WTC11 (cell line): ENCODE measurements around the gene GPR161. TPM values are rescaled to one million over a fixed set of nuclear protein-coding genes. Genes with fewer than 3 reads are reported as not detected.

ENCODE experiments used
- ATAC-seq: fragments of 200-7000 bp; cut with Tn5 transposase; 2 replicates; pipeline ENCODE4 v1.10.0; 2021; ENCODE audit warnings: mild to moderate bottlenecking, moderate library complexity
- CTCF ChIA-PET: fragments of 300-600 bp; sonication (Branson Sonifier 250); formaldehyde crosslinking; loops from one replicate; lab custom pipeline; 2021; ENCODE audit warnings: antibody characterized with exemption; lab: Charles Lee
- POLR2A ChIA-PET: fragments of 350-600 bp; sonication (Branson Sonifier 250); formaldehyde crosslinking; loops from one replicate; lab custom pipeline; 2021; ENCODE audit warnings: antibody characterized with exemption; lab: Charles Lee
- DNase-seq: peaks from one replicate; pipeline ENCODE4 v3.0.0; 2021; ENCODE audit warnings: low spot score
- H3K27ac Mint-ChIP-seq: 2 replicates; pipeline ENCODE4 v1.8.0; 2021; ENCODE audit warnings: mixed read lengths
- H3K27me3 Mint-ChIP-seq: 2 replicates; pipeline ENCODE4 v1.8.0; 2021; ENCODE audit warnings: low read depth, mild to moderate bottlenecking, moderate library complexity, mixed read lengths
- H3K36me3 Mint-ChIP-seq: 2 replicates; pipeline ENCODE4 v1.8.0; 2021; ENCODE audit warnings: mixed read lengths
- H3K4me1 Mint-ChIP-seq: 2 replicates; pipeline ENCODE4 v1.8.0; 2022; ENCODE audit warnings: mixed read lengths
- H3K4me3 Mint-ChIP-seq: 2 replicates; pipeline ENCODE4 v1.8.0; 2021; ENCODE audit warnings: mild to moderate bottlenecking, moderate library complexity, mixed read lengths
- H3K9me3 Mint-ChIP-seq: 2 replicates; pipeline ENCODE4 v1.8.0; 2021; ENCODE audit warnings: mixed read lengths
- CBFB ChIP-seq: sonication (generic); formaldehyde crosslinking; IDR thresholded peaks from 2 replicates; pipeline ENCODE4 v1.8.1; 2022; ENCODE audit warnings: mild to moderate bottlenecking, low read depth, missing genetic modification reagents
- GABPB1 ChIP-seq: sonication (generic); formaldehyde crosslinking; IDR thresholded peaks from 2 replicates; pipeline ENCODE4 v1.8.1; 2023; ENCODE audit warnings: mild to moderate bottlenecking, missing genetic modification reagents
- HMGA2 ChIP-seq: fragments of 250-450 bp; sonication (Bioruptor Pico); IDR thresholded peaks from 2 replicates; pipeline ENCODE4 v1.4.0; 2021; ENCODE audit warnings: mild to moderate bottlenecking, moderate library complexity
- IRF2 ChIP-seq: sonication (generic); formaldehyde crosslinking; IDR thresholded peaks from 2 replicates; pipeline ENCODE4 v1.8.0; 2022; ENCODE audit warnings: low read depth, missing genetic modification reagents, borderline replicate concordance
- NFE2L1 ChIP-seq: sonication (generic); formaldehyde crosslinking; IDR thresholded peaks from 2 replicates; pipeline ENCODE4 v1.8.1; 2023; ENCODE audit warnings: missing genetic modification reagents
- NFYB ChIP-seq: sonication (generic); formaldehyde crosslinking; conservative IDR thresholded peaks from 2 replicates; pipeline ENCODE4 v1.8.0; 2022; ENCODE audit warnings: low read depth, missing genetic modification reagents
- OVOL2 ChIP-seq: fragments of 250-450 bp; sonication (Bioruptor Pico); IDR thresholded peaks from 2 replicates; pipeline ENCODE4 v1.9.0; 2021; ENCODE audit warnings: mild to moderate bottlenecking, borderline replicate concordance
- SMAD3 ChIP-seq: sonication (generic); formaldehyde crosslinking; IDR thresholded peaks from 2 replicates; pipeline ENCODE4 v1.8.0; 2022; ENCODE audit warnings: missing genetic modification reagents, mild to moderate bottlenecking, borderline replicate concordance
- TEAD4 ChIP-seq: sonication (generic); formaldehyde crosslinking; IDR thresholded peaks from 2 replicates; pipeline ENCODE4 v1.8.0; 2022; ENCODE audit warnings: mild to moderate bottlenecking, missing genetic modification reagents
- ZNF121 ChIP-seq: sonication (generic); formaldehyde crosslinking; IDR thresholded peaks from 2 replicates; pipeline ENCODE4 v1.8.0; 2023; ENCODE audit warnings: missing genetic modification reagents
- ZNF219 ChIP-seq: sonication (generic); formaldehyde crosslinking; IDR thresholded peaks from 2 replicates; pipeline ENCODE4 v1.8.0; 2023; ENCODE audit warnings: missing genetic modification reagents, mild to moderate bottlenecking, borderline replicate concordance
- ZNF317 ChIP-seq: sonication (generic); formaldehyde crosslinking; IDR thresholded peaks from 2 replicates; pipeline ENCODE4 v1.8.1; 2023; ENCODE audit warnings: low read depth, mild to moderate bottlenecking, moderate library complexity, missing genetic modification reagents, borderline replicate concordance
- ZNF423 ChIP-seq: fragments of 250-450 bp; sonication (Bioruptor Pico); IDR thresholded peaks from 2 replicates; pipeline ENCODE4 v2.1.2; 2022; ENCODE audit warnings: mild to moderate bottlenecking, moderate library complexity
- total RNA-seq: library from RNA; stranded (reverse); gene quantifications from 3 replicates; pipeline ENCODE4 v1.2.3, GENCODE V29; 2021
- TF ChIP-seq, protein P1 (sequence below): fragments of 200-600 bp; IDR thresholded peaks from 2 replicates; pipeline ENCODE4 v1.8.0; 2022; ENCODE audit warnings: antibody characterized with exemption
- TF ChIP-seq, protein P2 (sequence below): sonication (generic); formaldehyde crosslinking; IDR thresholded peaks from 2 replicates; pipeline ENCODE4 v1.8.1; 2023; ENCODE audit warnings: mild to moderate bottlenecking, missing genetic modification reagents, moderate library complexity
- TF ChIP-seq, protein P3 (sequence below): sonication (generic); formaldehyde crosslinking; IDR thresholded peaks from 2 replicates; pipeline ENCODE4 v1.8.0; 2023; ENCODE audit warnings: missing genetic modification reagents
- TF ChIP-seq, protein P4 (sequence below): sonication (generic); formaldehyde crosslinking; conservative IDR thresholded peaks from 2 replicates; pipeline ENCODE4 v1.8.1; 2022; ENCODE audit warnings: mild to moderate bottlenecking, missing genetic modification reagents
- TF ChIP-seq, protein P5 (sequence below): sonication (generic); formaldehyde crosslinking; conservative IDR thresholded peaks from 2 replicates; pipeline ENCODE4 v1.8.1; 2023; ENCODE audit warnings: mild to moderate bottlenecking, low read depth, missing genetic modification reagents, moderate library complexity
- TF ChIP-seq, protein P6 (sequence below): sonication (generic); formaldehyde crosslinking; IDR thresholded peaks from 2 replicates; pipeline ENCODE4 v1.8.0; 2022; ENCODE audit warnings: mild to moderate bottlenecking, missing genetic modification reagents
- TF ChIP-seq, protein P7 (sequence below): fragments of 250-450 bp; sonication (Bioruptor Pico); IDR thresholded peaks from 2 replicates; pipeline ENCODE4 v1.9.0; 2021; ENCODE audit warnings: mild to moderate bottlenecking

The GPR161 gene
- total RNA-seq, 1 experiment from 2014 or later: 11.6 TPM

DNA sequence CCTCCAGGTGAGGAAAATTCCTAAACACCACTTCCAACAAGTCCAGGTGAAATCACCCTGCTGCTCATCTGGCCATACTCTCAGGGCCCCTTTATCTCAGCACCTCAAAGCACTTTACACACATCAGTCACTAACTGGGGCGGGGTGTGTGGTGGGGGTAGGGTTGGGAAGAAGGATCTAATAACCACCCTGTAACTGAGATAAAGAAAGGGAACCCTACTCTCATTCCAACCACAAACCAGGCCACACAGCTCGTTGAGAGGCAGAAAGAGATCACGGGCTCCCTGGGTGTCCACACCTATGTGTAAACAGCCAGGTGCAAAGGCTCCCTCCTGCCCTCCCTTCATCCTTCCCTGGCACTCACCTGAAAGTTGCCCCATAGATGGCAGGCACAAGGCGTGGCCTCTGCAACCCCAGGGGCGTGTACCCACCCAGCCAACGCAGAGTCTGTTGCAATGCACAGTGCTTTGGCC lies 20.4 kb downstream of the GPR161 start:
- Mint-ChIP-seq H3K4me1 (peaks cover 6% of the 10 kb centered on the region), H3K4me3 (no peak overlapping the region)
- ChIA-PET CTCF (interaction anchor here (1.3 kb wide), 1 partner anchor 34 kb away, joined by 9 read pairs; no protein-coding TSS in a partner anchor), POLR2A (no interaction called here)
- TF ChIP-seq SMAD3 (CRISPR knock-in tag): no peak
- TF ChIP-seq, protein P1, sequence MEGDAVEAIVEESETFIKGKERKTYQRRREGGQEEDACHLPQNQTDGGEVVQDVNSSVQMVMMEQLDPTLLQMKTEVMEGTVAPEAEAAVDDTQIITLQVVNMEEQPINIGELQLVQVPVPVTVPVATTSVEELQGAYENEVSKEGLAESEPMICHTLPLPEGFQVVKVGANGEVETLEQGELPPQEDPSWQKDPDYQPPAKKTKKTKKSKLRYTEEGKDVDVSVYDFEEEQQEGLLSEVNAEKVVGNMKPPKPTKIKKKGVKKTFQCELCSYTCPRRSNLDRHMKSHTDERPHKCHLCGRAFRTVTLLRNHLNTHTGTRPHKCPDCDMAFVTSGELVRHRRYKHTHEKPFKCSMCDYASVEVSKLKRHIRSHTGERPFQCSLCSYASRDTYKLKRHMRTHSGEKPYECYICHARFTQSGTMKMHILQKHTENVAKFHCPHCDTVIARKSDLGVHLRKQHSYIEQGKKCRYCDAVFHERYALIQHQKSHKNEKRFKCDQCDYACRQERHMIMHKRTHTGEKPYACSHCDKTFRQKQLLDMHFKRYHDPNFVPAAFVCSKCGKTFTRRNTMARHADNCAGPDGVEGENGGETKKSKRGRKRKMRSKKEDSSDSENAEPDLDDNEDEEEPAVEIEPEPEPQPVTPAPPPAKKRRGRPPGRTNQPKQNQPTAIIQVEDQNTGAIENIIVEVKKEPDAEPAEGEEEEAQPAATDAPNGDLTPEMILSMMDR: no peak
- TF ChIP-seq, all 79 proteins: peak for 0
- DNase-seq (no peak), ATAC-seq (no peak)
- Mint-ChIP-seq H3K36me3 (peaks cover 24% of the 10 kb centered on the region), H3K27me3 (no peaks in the 10 kb centered on the region; the same call in 1 of the 2 replicates), H3K27ac (no peak overlapping the region), H3K9me3 (peaks cover 22% of the 10 kb centered on the region)

DNA sequence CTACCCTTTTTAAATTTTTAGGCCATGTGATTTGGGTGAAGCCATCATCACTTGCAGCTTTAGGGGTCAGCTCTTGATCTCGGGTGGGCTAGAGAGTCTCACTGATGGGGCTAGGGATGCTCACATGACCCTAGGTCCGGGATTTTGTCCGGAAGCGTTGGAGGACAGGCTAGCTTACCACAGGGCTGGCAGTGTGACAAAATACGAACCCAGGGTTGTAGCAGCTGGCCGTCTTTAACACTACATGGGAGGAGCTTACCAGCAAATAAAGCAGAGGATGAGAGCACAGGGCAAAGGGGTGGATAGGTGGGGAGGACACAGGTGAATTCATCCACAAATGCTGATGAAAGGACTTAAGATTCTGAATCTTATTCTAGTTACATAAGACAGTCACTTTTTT lies 21.9 kb downstream of the GPR161 start:
- no peak overlapping the region for H3K4me3 Mint-ChIP-seq
- H3K9me3 Mint-ChIP-seq: peaks cover 12% of the 10 kb centered on the region
- H3K27ac Mint-ChIP-seq: no peak overlapping the region; the same call in 1 of the 2 replicates
- DNase-seq (no peak), ATAC-seq (no peak)
- no peaks in the 10 kb centered on the region; the same call in 1 of the 2 replicates for H3K27me3 Mint-ChIP-seq
- ChIA-PET POLR2A (no interaction called here), CTCF (interaction anchor here (1.8 kb wide), 1 partner anchor 31 kb away, joined by 4 read pairs; no protein-coding TSS in a partner anchor)
- peaks cover 12% of the 10 kb centered on the region for H3K36me3 Mint-ChIP-seq
- TF ChIP-seq NFE2L1 (CRISPR knock-in tag) (no peak), ZNF219 (CRISPR knock-in tag) (no peak), TEAD4 (CRISPR knock-in tag) (no peak), CBFB (CRISPR knock-in tag) (no peak), GABPB1 (CRISPR knock-in tag) (no peak), ZNF121 (CRISPR knock-in tag) (no peak), IRF2 (no peak), ZNF317 (CRISPR knock-in tag) (no peak), HMGA2 (CRISPR knock-in tag) (no peak), ZNF423 (CRISPR knock-in tag) (no peak), NFYB (CRISPR knock-in tag) (no peak), OVOL2 (CRISPR knock-in tag) (no peak)
- TF ChIP-seq, protein P2, sequence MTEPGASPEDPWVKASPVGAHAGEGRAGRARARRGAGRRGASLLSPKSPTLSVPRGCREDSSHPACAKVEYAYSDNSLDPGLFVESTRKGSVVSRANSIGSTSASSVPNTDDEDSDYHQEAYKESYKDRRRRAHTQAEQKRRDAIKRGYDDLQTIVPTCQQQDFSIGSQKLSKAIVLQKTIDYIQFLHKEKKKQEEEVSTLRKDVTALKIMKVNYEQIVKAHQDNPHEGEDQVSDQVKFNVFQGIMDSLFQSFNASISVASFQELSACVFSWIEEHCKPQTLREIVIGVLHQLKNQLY (CRISPR knock-in tag): no peak
- TF ChIP-seq, protein P3, sequence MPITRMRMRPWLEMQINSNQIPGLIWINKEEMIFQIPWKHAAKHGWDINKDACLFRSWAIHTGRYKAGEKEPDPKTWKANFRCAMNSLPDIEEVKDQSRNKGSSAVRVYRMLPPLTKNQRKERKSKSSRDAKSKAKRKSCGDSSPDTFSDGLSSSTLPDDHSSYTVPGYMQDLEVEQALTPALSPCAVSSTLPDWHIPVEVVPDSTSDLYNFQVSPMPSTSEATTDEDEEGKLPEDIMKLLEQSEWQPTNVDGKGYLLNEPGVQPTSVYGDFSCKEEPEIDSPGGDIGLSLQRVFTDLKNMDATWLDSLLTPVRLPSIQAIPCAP (CRISPR knock-in tag): no peak
- TF ChIP-seq, protein P4, sequence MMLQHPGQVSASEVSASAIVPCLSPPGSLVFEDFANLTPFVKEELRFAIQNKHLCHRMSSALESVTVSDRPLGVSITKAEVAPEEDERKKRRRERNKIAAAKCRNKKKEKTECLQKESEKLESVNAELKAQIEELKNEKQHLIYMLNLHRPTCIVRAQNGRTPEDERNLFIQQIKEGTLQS (CRISPR knock-in tag): no peak
- TF ChIP-seq, protein P5, sequence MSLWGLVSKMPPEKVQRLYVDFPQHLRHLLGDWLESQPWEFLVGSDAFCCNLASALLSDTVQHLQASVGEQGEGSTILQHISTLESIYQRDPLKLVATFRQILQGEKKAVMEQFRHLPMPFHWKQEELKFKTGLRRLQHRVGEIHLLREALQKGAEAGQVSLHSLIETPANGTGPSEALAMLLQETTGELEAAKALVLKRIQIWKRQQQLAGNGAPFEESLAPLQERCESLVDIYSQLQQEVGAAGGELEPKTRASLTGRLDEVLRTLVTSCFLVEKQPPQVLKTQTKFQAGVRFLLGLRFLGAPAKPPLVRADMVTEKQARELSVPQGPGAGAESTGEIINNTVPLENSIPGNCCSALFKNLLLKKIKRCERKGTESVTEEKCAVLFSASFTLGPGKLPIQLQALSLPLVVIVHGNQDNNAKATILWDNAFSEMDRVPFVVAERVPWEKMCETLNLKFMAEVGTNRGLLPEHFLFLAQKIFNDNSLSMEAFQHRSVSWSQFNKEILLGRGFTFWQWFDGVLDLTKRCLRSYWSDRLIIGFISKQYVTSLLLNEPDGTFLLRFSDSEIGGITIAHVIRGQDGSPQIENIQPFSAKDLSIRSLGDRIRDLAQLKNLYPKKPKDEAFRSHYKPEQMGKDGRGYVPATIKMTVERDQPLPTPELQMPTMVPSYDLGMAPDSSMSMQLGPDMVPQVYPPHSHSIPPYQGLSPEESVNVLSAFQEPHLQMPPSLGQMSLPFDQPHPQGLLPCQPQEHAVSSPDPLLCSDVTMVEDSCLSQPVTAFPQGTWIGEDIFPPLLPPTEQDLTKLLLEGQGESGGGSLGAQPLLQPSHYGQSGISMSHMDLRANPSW: no peak
- TF ChIP-seq, protein P6, sequence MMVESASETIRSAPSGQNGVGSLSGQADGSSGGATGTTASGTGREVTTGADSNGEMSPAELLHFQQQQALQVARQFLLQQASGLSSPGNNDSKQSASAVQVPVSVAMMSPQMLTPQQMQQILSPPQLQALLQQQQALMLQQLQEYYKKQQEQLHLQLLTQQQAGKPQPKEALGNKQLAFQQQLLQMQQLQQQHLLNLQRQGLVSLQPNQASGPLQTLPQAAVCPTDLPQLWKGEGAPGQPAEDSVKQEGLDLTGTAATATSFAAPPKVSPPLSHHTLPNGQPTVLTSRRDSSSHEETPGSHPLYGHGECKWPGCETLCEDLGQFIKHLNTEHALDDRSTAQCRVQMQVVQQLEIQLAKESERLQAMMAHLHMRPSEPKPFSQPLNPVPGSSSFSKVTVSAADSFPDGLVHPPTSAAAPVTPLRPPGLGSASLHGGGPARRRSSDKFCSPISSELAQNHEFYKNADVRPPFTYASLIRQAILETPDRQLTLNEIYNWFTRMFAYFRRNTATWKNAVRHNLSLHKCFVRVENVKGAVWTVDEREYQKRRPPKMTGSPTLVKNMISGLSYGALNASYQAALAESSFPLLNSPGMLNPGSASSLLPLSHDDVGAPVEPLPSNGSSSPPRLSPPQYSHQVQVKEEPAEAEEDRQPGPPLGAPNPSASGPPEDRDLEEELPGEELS: no peak
- TF ChIP-seq, protein P7, sequence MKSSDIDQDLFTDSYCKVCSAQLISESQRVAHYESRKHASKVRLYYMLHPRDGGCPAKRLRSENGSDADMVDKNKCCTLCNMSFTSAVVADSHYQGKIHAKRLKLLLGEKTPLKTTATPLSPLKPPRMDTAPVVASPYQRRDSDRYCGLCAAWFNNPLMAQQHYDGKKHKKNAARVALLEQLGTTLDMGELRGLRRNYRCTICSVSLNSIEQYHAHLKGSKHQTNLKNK (CRISPR knock-in tag): no peak
- H3K4me1 Mint-ChIP-seq: peaks cover 12% of the 10 kb centered on the region
